Gastroesophageal sphincter (tissue), 4 donors: ENCODE data around the gene NTSR1. TPM values are rescaled to one million over a fixed set of nuclear protein-coding genes. Genes with fewer than 3 reads are reported as not detected.
A peak's percentile ranks its signal among the peaks of the same experiment; 100 is the strongest.

Experiments used
- ATAC-seq: fragments of 150-250 bp; one replicate; pipeline ENCODE4 v1.9.1; 2016; ENCODE audit warnings: mild to moderate bottlenecking, moderate library complexity
- H3K27ac ChIP-seq, 4 donors: fragments of 200-600 bp; sonication (generic) in 3 of 4; 1 replicate in 3 of 4; 2 replicates in 1 of 4; pipeline ENCODE4 v1.5.1; 2016 to 2019
- H3K27me3 ChIP-seq: fragments of 200-600 bp; sonication (generic); one replicate; pipeline ENCODE4 v1.5.1; 2019
- H3K36me3 ChIP-seq, 2 donors: fragments of 200-600 bp; sonication (generic); one replicate each; pipeline ENCODE4 v1.5.1; 2019; ENCODE audit warnings: control low read depth in 1 of 2
- H3K4me1 ChIP-seq, 3 donors: fragments of 200-600 bp; sonication (generic); 1 replicate in 2 of 3; 2 replicates in 1 of 3; pipeline ENCODE4 v1.5.1; 2016 to 2019; ENCODE audit warnings: control low read depth in 2 of 3
- H3K4me3 ChIP-seq, 2 donors: fragments of 200-600 bp; sonication (generic); one replicate each; pipeline ENCODE4 v1.5.1; 2019; ENCODE audit warnings: mild to moderate bottlenecking in 1 of 2, moderate library complexity in 1 of 2
- H3K9me3 ChIP-seq, 3 donors: fragments of 200-600 bp; sonication (generic); one replicate each; pipeline ENCODE4 v1.5.1; 2017 to 2019; ENCODE audit warnings: control low read depth in 2 of 3
- CTCF ChIP-seq, 4 experiments: fragments of 200-600 bp in 2 of 4; fragments of 450-650 bp in 2 of 4; sonication (generic) in 1 of 4; IDR thresholded peaks; one replicate each; pipeline ENCODE4 v1.5.1; 2017 to 2019; ENCODE audit warnings: antibody characterized with exemption in 4 of 4, mild to moderate bottlenecking in 2 of 4, moderate library complexity in 2 of 4
- EP300 ChIP-seq: sonication (generic); formaldehyde crosslinking; IDR thresholded peaks from one replicate; pipeline ENCODE4 v1.6.1; 2017; ENCODE audit warnings: antibody characterized with exemption, mild to moderate bottlenecking
- POLR2A ChIP-seq, 2 donors: fragments of 450-650 bp; IDR thresholded peaks; one replicate each; pipeline ENCODE4 v1.6.1; 2017; ENCODE audit warnings: antibody characterized with exemption in 2 of 2, mild to moderate bottlenecking in 2 of 2, moderate library complexity in 1 of 2
- POLR2AphosphoS5 ChIP-seq: sonication (generic); formaldehyde crosslinking; IDR thresholded peaks from one replicate; pipeline ENCODE4 v1.6.1; 2017; ENCODE audit warnings: antibody characterized with exemption
- WGBS, 2 donors: methylation state at CpG; one replicate each; pipeline ENCODE4 v1.1.5; 2018; ENCODE audit warnings: low coverage in 1 of 2; 5-methylcytosine and 5-hydroxymethylcytosine counted together
- total RNA-seq, 4 donors: library from RNA; depleted of rRNA; stranded (reverse); fragments of >200 nt; gene quantifications; one replicate each; pipeline ENCODE4 v1.1.0, GENCODE V29; 2016

The NTSR1 gene
- total RNA-seq, 4 donors from 2014 or later, result 0.13 to 0.85 (median 0.19) TPM

- H3K36me3 ChIP-seq, result no peaks in the 10 kb centered on the region
- no peak overlapping the region for H3K4me3 ChIP-seq
- peaks cover 0 to 38% (median 3%) of the 10 kb centered on the region in 3 donors for H3K4me1 ChIP-seq
- no peak for ATAC-seq
- H3K27me3 ChIP-seq, result peaks cover 42% of the 10 kb centered on the region
- no peaks in the 10 kb centered on the region for H3K9me3 ChIP-seq
- H3K27ac ChIP-seq, result no peak overlapping the region
- WGBS, 2 donors, result 40 to 82% methylated on average over 2 to 6 of the region's 25 CpGs
- no peak for TF ChIP-seq CTCF (IDR thresholded peaks at IDR 0.05)
- TF ChIP-seq EP300, result no peak
- TF ChIP-seq POLR2AphosphoS5, result no peak
- TF ChIP-seq POLR2A (IDR thresholded peaks at IDR 0.05), result no peak
Observed at GRCh38 chr20:62771396-62772102, 62.9 kb downstream of the NTSR1 start.

- no peak for ATAC-seq
Observed at GRCh38 chr20:62772103-62772611, 63.5 kb downstream of the NTSR1 start.

GRCh38 chr20:62772619-62772989 is 64.0 kb downstream of the NTSR1 start:
- Histone ChIP-seq H3K27me3 (peaks cover 37% of the 10 kb centered on the region), H3K27ac (peak overlapping the region in 1 of 4 donors; percentile 61), H3K4me1 (peaks cover 0 to 38% (median 3%) of the 10 kb centered on the region in 3 donors), H3K4me3 (no peak overlapping the region), H3K9me3 (no peaks in the 10 kb centered on the region), H3K36me3 (no peaks in the 10 kb centered on the region)
- WGBS, 2 donors, result 62 to 80% methylated on average over 3 to 6 of the region's 11 CpGs
- no peak for ATAC-seq
- TF ChIP-seq POLR2AphosphoS5 (no peak), EP300 (no peak), POLR2A (IDR thresholded peaks at IDR 0.05) (no peak)

More at GRCh38 chr20:62772103-62772611, 63.5 kb downstream of the NTSR1 start:
- TF ChIP-seq EP300 (no peak), POLR2A (IDR thresholded peaks at IDR 0.05) (no peak), POLR2AphosphoS5 (no peak), CTCF (IDR thresholded peaks at IDR 0.05) (no peak)
- WGBS, 2 donors, result 93 to 95% methylated on average over 8 to 12 of the region's 23 CpGs
- Histone ChIP-seq H3K36me3 (no peaks in the 10 kb centered on the region), H3K9me3 (no peaks in the 10 kb centered on the region), H3K4me3 (no peak overlapping the region), H3K4me1 (peaks cover 0 to 38% (median 3%) of the 10 kb centered on the region in 3 donors), H3K27me3 (peaks cover 35% of the 10 kb centered on the region), H3K27ac (no peak overlapping the region)

- peaks cover 0 to 35% (median 3%) of the 10 kb centered on the region in 3 donors for H3K4me1 ChIP-seq
- 41% methylated on average over 11 of the region's 19 CpGs; no CpG with 5 or more reads in 1 of the 2 donors for WGBS, 2 donors
- no peaks in the 10 kb centered on the region for H3K36me3 ChIP-seq
- no peak overlapping the region for H3K4me3 ChIP-seq
- ATAC-seq, result peak; percentile 68
- TF ChIP-seq CTCF (IDR thresholded peaks at IDR 0.05), result no peak
- TF ChIP-seq POLR2AphosphoS5, result peak; percentile 75
- peak overlapping the region in 2 of 4 donors; percentile 48 to 61 for H3K27ac ChIP-seq
- H3K9me3 ChIP-seq, result no peaks in the 10 kb centered on the region
- H3K27me3 ChIP-seq, result peaks cover 32% of the 10 kb centered on the region
Observed at GRCh38 chr20:62772990-62773844, 64.6 kb downstream of the NTSR1 start.
